Lower lobe of right lung (tissue), 2 donors: ENCODE results near the gene AGAP5. TPM values are rescaled to one million over a fixed set of nuclear protein-coding genes. Genes with fewer than 3 reads are reported as not detected.

ENCODE experiments used
- ATAC-seq, 2 donors: fragments of 200-7000 bp; cut with Tn5 transposase; one replicate each; pipeline ENCODE4 v1.9.1; 2020 to 2022; ENCODE audit warnings: mild to moderate bottlenecking in 2 of 2, moderate library complexity in 2 of 2
- DNase-seq: peaks from one replicate; pipeline ENCODE4 v3.0.0-alpha.2; 2020
- H3K27ac ChIP-seq: fragments of 200-600 bp; one replicate; pipeline ENCODE4 v1.8.0; 2022
- H3K27me3 ChIP-seq: fragments of 200-600 bp; one replicate; pipeline ENCODE4 v1.8.0; 2022; ENCODE audit warnings: low read depth
- H3K36me3 ChIP-seq: fragments of 200-600 bp; one replicate; pipeline ENCODE4 v1.8.0; 2022; ENCODE audit warnings: mild to moderate bottlenecking
- H3K4me1 ChIP-seq: fragments of 200-600 bp; one replicate; pipeline ENCODE4 v1.8.0; 2022
- H3K4me3 ChIP-seq: fragments of 200-600 bp; one replicate; pipeline ENCODE4 v1.8.0; 2022; ENCODE audit warnings: mild to moderate bottlenecking
- H3K9me3 ChIP-seq: fragments of 200-600 bp; one replicate; pipeline ENCODE4 v1.8.0; 2022
- intact Hi-C: fragments of 100-400 bp; cut with DNase I; formaldehyde crosslinking; loops from one replicate; pipeline ENCODE4 v1.11.0; 2022
- total RNA-seq: library from RNA; stranded (reverse); fragmentation: NEBNext Ultra II Directional; extraction: Animal tissue kit (Norgen Biotek cat#: 25700); gene quantifications from one replicate; pipeline ENCODE4 v1.2.1, GENCODE V29; 2021
- TF ChIP-seq, protein P1 (sequence below): fragments of 200-600 bp; IDR thresholded peaks from one replicate; pipeline ENCODE4 v1.8.0; 2022; ENCODE audit warnings: antibody characterized with exemption, mild to moderate bottlenecking
- donor health status: DM: no; HTN: yes; CAD: no; lungs with severe emphysema.

Gene AGAP5
- total RNA-seq, 1 donor from 2014 or later: 9.1 TPM

GRCh38 chr10:73629165-73629564 lies 68.7 kb downstream of the AGAP5 start:
- ATAC-seq (no peak), DNase-seq (no peak)
- Histone ChIP-seq H3K9me3 (no peaks in the 10 kb centered on the region), H3K27me3 (no peaks in the 10 kb centered on the region), H3K27ac (no peak overlapping the region), H3K4me3 (no peak overlapping the region), H3K36me3 (no peaks in the 10 kb centered on the region), H3K4me1 (peaks cover 15% of the 10 kb centered on the region)
- TF ChIP-seq, protein P1, sequence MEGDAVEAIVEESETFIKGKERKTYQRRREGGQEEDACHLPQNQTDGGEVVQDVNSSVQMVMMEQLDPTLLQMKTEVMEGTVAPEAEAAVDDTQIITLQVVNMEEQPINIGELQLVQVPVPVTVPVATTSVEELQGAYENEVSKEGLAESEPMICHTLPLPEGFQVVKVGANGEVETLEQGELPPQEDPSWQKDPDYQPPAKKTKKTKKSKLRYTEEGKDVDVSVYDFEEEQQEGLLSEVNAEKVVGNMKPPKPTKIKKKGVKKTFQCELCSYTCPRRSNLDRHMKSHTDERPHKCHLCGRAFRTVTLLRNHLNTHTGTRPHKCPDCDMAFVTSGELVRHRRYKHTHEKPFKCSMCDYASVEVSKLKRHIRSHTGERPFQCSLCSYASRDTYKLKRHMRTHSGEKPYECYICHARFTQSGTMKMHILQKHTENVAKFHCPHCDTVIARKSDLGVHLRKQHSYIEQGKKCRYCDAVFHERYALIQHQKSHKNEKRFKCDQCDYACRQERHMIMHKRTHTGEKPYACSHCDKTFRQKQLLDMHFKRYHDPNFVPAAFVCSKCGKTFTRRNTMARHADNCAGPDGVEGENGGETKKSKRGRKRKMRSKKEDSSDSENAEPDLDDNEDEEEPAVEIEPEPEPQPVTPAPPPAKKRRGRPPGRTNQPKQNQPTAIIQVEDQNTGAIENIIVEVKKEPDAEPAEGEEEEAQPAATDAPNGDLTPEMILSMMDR: no peak
- intact Hi-C loops: no loop called here

GRCh38 chr10:73628405-73628804 lies 69.5 kb downstream of the AGAP5 start:
- ATAC-seq: no peak
- Histone ChIP-seq H3K36me3 (no peaks in the 10 kb centered on the region), H3K27ac (no peak overlapping the region), H3K27me3 (no peaks in the 10 kb centered on the region), H3K4me3 (no peak overlapping the region), H3K9me3 (no peaks in the 10 kb centered on the region), H3K4me1 (peaks cover 15% of the 10 kb centered on the region)
- intact Hi-C loops: no loop called here
- DNase-seq: no peak
- TF ChIP-seq, protein P1: no peak

DNA sequence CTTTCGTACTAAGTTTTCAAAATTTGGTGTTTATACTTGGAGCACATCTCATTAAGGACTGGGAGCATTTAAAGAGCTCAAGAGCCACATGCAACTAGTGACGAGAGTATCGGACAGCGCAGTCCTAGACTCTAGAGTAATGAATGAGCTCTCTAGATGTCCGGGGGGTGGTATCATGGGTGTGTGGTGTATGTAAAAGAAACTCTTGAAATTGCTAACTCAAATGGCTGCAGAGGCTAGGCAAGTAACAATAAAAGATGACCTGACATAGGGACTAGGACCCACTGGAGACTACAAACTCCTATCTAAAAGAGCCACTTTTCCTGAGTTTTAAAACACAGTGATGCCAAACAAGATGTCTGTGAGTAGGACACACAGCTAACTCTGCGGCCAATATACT lies 70.6 kb downstream of the AGAP5 start:
- TF ChIP-seq, protein P1: no peak
- ATAC-seq: no peak
- Histone ChIP-seq H3K27ac (no peak overlapping the region), H3K4me1 (peaks cover 15% of the 10 kb centered on the region), H3K36me3 (no peaks in the 10 kb centered on the region), H3K4me3 (no peak overlapping the region), H3K9me3 (no peaks in the 10 kb centered on the region), H3K27me3 (no peaks in the 10 kb centered on the region)
- intact Hi-C loops: no loop called here
- DNase-seq: no peak

DNA sequence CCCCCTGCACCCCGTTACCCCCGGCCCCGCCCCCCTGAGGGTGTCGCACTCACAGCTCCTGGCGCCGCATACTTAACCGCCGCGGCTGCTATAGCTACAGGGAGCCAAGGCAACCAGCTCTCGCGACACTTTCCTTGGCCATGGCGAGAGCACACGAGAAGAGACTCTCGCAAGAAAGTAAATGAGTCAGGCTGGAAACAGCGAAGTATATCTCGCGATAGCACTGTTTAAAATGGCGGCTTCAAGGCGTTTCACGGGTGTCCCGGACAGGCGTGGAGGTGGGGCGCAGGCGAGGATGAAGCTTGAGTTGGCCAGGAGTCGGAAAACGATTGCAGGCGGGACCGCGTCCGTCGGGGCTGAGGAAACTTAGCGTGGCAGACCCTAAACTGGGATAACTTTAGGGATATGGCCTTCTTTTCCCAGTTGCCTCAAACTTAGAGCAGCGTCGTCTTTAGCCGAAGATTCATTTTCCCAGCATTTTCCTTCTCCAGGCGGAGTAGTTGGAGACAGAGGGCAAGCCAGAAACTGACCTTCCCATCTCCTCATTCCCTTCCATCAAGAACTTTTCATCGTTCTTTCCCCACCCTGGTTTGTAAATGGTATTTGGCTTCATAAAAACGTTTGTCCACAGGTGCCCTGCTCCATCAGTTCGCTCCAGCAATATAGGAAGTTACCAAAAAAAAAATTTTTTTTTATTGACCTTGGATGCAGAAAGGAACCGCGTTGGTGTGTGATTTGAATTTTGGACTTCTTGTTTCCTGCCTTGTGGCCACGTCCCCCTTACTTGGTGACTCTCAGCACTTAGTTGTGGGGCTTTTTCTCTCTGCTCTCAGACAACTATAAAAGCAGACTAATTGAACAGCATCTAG lies 71.8 kb downstream of the AGAP5 start:
- Histone ChIP-seq H3K27ac (peak overlapping the region; percentile 83), H3K9me3 (no peaks in the 10 kb centered on the region), H3K27me3 (no peaks in the 10 kb centered on the region), H3K4me3 (peak overlapping the region; percentile 83), H3K36me3 (no peaks in the 10 kb centered on the region), H3K4me1 (peaks cover 15% of the 10 kb centered on the region)
- ATAC-seq (peak; percentile 97 to 99), DNase-seq (peak; percentile 97)
- TF ChIP-seq, protein P1: no peak
- intact Hi-C loops: no loop called here

DNA sequence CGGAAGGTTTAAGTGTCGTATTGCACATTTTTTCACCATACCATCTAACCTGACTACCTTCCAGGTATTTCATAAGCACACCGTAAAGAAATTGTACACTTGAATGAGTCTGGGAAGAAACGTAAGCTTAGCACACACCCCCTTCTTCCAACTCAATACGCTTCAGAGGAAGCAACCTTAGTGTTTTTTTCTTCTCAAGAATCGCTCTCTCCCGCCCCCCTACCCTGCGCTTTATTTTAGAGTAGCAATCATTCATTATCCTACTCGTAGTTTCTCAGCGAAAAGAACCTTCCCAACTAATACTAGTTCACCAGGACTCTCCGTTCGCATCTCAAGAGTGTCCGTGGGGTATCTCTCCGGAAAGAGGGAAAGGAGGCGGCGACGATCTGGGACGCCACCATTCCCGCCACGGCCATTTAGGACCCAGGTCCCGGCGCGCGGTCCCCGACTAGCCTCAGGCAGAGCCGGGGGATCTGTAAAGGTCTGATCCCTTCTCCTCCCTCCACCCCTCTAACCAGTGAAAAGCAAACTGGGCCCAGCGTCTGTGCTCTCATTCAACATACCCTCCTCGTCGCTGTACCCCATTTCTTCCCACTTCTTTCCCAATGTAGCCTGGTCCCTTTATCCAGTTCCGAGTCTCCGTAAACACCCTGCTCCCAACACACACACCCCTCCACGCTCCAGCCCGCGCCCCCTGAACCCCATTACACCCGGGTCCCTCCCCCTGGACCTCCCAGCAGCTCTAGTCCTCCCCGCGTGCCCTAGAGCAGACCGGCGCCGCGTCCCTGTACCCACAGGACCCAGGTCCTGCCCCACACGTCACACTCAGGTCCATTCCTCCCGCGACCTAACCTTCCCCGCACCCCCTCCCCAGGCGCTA lies 72.7 kb downstream of the AGAP5 start:
- peaks cover 15% of the 10 kb centered on the region for H3K4me1 ChIP-seq
- ATAC-seq (peak; percentile 79 to 84), DNase-seq (no peak)
- H3K27ac ChIP-seq: peak overlapping the region; percentile 83
- H3K4me3 ChIP-seq: peak overlapping the region; percentile 83
- H3K36me3 ChIP-seq: no peaks in the 10 kb centered on the region
- H3K27me3 ChIP-seq: no peaks in the 10 kb centered on the region
- no peaks in the 10 kb centered on the region for H3K9me3 ChIP-seq
- intact Hi-C loops: no loop called here
- TF ChIP-seq, protein P1: no peak

Other genes with a start within 250 kb of the AGAP5 start
- 41.3 TPM for gene PPP3CB, start 202.1 kb downstream of the AGAP5 start, total RNA-seq
- gene USP54, start 106.8 kb downstream of the AGAP5 start, total RNA-seq: 97.4 TPM
- gene MYOZ1, start 56.6 kb downstream of the AGAP5 start, total RNA-seq: 2.9 TPM
- gene SYNPO2L, start 42.1 kb downstream of the AGAP5 start, total RNA-seq: 0.32 TPM
- 71.4 TPM for gene SEC24C, start 46.3 kb upstream of the AGAP5 start, total RNA-seq
- 21.1 TPM for gene CHCHD1, start 83.9 kb upstream of the AGAP5 start, total RNA-seq
- gene ZSWIM8, start 87.5 kb upstream of the AGAP5 start, total RNA-seq: 125 TPM
- 32.3 TPM for gene NDST2, start 113.5 kb upstream of the AGAP5 start, total RNA-seq
- gene CAMK2G, start 176.4 kb upstream of the AGAP5 start, total RNA-seq: 38.4 TPM
- gene PLAU, start 213.0 kb upstream of the AGAP5 start, total RNA-seq: 29.0 TPM